Coronary artery (tissue), 2 donors: ENCODE measurements around the gene TAF11.

Experiments
- DNase-seq: peaks from one replicate; pipeline ENCODE4 v3.0.0-alpha.2; 2017; ENCODE audit warnings: low spot score
- H3K27ac ChIP-seq, 2 donors: fragments of 200-600 bp; sonication (generic); one replicate each; pipeline ENCODE4 v1.5.1; 2016 to 2019
- H3K4me3 ChIP-seq: fragments of 200-600 bp; sonication (generic); 2 replicates; pipeline ENCODE4 v1.5.1; 2016; ENCODE audit warnings: mild to moderate bottlenecking, moderate library complexity
- CTCF ChIP-seq: fragments of 200-600 bp; sonication (generic); IDR thresholded peaks from one replicate; pipeline ENCODE4 v1.5.1; 2019; ENCODE audit warnings: antibody characterized with exemption

TAF11 gene

GRCh38 chr6:34832942-34833341 is 54.9 kb downstream of the TAF11 start:
- H3K27ac ChIP-seq = no peak overlapping the region
- no peak for DNase-seq
- H3K4me3 ChIP-seq = no peak overlapping the region
- TF ChIP-seq CTCF = no peak

GRCh38 chr6:34829137-34829536 is 58.7 kb downstream of the TAF11 start:
- Histone ChIP-seq H3K27ac (no peak overlapping the region), H3K4me3 (no peak overlapping the region)
- TF ChIP-seq CTCF = no peak
- no peak for DNase-seq
